Measurements from ENCODE around the gene PIEZO1.

GRCh38 chr16:88818575-88818874, 33.5 kb upstream of the PIEZO1 start:
- TF ChIP-seq POLR2A (IDR thresholded peaks at IDR 0.05) (no peak), CTCF (IDR thresholded peaks at IDR 0.05) (no peak), POLR2AphosphoS5 (IDR thresholded peaks at IDR 0.05) (no peak)
